NB4 (cell line): ENCODE results near the gene MSX1.

Experiments
- DNase-seq: peaks from one replicate; pipeline ENCODE4 v3.0.0; 2010; ENCODE audit warnings: low read depth
- H3K4me3 ChIP-seq: one replicate; pipeline ENCODE4 v1.5.1; 2011; ENCODE audit warnings: mild to moderate bottlenecking, low read depth, low read length, moderate library complexity
- CTCF ChIP-seq: IDR thresholded peaks from one replicate; pipeline ENCODE4 v1.5.1; 2012; ENCODE audit warnings: low read depth, low read length
- MAX ChIP-seq: IDR thresholded peaks from 2 replicates; pipeline ENCODE4 v1.6.1; 2011; ENCODE audit warnings: low read depth, low read length
- MYC ChIP-seq: IDR thresholded peaks from 2 replicates; pipeline ENCODE4 v1.6.1; 2011; ENCODE audit warnings: low read depth, low read length
- POLR2A ChIP-seq: IDR thresholded peaks from 2 replicates; pipeline ENCODE4 v1.6.1; 2011; ENCODE audit warnings: mild to moderate bottlenecking; ENCODE audit not compliant: insufficient read length; ENCODE audit errors: extremely low read depth

The MSX1 gene

GRCh38 chr4:4849106-4849505 is 10.4 kb upstream of the MSX1 start:
- TF ChIP-seq MAX (no peak), MYC (no peak), POLR2A (no peak), CTCF (no peak)
- H3K4me3 ChIP-seq, result no peak overlapping the region
- no peak for DNase-seq

- no peak for DNase-seq
Observed at GRCh38 chr4:4849524-4850193, 9.8 kb upstream of the MSX1 start.

GRCh38 chr4:4851081-4851480 is 8.4 kb upstream of the MSX1 start:
- TF ChIP-seq POLR2A (no peak), MYC (no peak), CTCF (no peak), MAX (no peak)
- DNase-seq, result no peak
- no peak overlapping the region for H3K4me3 ChIP-seq

More at GRCh38 chr4:4849524-4850193, 9.8 kb upstream of the MSX1 start:
- no peak overlapping the region for H3K4me3 ChIP-seq
- no peak for TF ChIP-seq MYC
- no peak for TF ChIP-seq POLR2A
- TF ChIP-seq CTCF, result no peak
- no peak for TF ChIP-seq MAX

- no peak overlapping the region for H3K4me3 ChIP-seq
- DNase-seq, result no peak
- TF ChIP-seq MYC (no peak), CTCF (no peak), MAX (no peak), POLR2A (no peak)
Observed at GRCh38 chr4:4851906-4852305, 7.6 kb upstream of the MSX1 start.

- TF ChIP-seq MYC (no peak), CTCF (no peak), MAX (no peak), POLR2A (no peak)
- no peak overlapping the region for H3K4me3 ChIP-seq
- no peak for DNase-seq
Observed at GRCh38 chr4:4852591-4853362, 6.7 kb upstream of the MSX1 start.
